ENCODE results near the gene SLC12A2.

SLC12A2 gene

DNA sequence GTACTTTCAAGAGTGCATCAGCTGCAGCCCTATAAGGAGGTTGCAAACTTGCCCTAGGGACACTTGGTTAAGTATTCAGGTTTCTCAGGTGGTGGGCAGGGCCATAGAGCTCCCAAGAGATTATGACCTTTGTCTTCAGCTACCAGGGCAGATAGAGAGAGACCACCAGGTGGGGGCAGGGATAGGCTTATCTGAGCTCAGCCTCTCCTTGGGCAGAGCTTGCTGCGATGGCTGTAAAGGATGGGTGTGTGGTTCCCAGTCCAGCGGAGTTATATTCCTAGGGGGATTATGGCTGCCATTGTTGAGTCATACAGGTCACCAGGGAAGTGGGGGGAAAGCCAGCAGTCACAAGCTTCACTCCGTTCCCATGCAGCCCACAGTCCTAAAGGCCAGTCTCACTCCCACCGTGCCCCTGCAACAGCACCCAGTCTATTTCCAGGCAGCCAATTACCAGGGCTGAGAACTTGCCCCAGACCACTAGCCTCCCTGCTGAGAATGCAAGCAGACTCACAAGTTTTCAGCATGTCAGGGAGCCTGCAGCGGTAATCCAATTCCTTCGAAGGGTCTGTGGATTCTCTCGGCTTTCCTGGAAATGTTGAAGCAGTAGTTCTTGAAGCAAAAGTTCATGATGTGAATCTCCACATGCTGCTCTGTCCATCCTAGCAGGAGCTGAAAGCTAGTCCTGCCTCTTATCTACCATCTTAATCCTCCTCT lies 151.5 kb downstream of the SLC12A2 start:
- no peak for DNase-seq

DNA sequence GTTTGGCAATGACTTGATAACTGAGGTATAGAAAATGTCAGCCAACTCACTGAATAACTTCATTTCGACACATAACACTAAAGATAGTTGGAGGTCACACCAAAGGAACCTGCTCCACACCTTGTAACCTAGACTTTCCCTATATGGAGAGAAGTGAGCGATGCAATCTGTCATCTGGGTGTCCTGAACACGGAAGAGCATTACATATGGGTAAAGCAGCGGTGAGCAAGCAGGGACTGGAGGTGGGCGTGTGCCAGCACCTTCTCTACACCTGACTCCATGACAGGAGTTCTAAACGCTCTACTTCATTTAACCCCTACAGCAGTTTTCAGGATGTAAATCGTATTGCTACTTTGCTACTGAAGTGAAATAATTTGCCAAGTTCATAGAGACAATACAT lies 152.8 kb downstream of the SLC12A2 start:
- DNase-seq: no peak

DNA sequence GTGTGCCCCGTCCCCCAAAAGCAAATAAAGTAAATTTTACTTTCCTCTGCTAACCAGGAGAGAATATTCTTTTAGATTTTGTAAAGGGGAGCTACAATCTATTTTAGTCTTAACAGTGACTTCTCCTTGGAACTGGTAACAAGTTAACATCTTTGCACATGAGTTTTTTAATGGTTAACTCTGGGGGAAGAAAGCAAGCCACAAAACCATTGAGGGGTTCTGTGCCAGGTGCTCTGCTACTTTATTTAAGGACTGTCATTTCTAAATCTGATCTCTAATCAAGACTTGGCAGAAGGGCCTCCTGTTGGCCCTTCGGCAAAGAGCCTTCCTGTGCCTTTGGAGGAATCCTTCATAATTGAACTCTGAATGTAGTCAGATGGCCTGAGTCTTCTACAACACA lies 153.4 kb downstream of the SLC12A2 start:
- DNase-seq: no peak

DNA sequence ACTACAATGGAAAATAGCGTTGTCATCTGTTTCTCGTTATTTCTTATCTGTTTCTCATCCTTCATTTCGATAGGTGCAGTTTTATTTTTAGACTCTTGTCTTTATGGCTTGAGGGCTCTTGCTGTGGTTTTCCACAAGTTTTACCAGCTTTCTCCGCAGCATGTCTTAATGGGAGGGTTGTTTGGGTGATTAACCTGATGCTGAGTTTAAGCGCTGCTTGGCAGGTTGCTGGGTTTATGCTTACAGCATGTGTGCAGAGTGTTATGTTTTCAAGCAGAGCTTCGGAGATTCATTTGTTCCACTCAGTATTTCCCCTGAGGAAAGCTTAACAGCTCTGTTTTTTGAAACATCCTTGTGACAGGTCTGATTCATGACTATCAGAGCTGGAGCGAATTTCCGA lies 154.0 kb downstream of the SLC12A2 start:
- DNase-seq: no peak
